ENCODE measurements around the gene CCDC70. TPM values are rescaled to one million over a fixed set of nuclear protein-coding genes. Genes with fewer than 3 reads are reported as not detected.

CCDC70 gene
- total and polyA plus RNA-seq, 4 donors: not detected

GRCh38 chr13:51844862-51845573, 16.8 kb upstream of the CCDC70 start, which contains the start of gene TMEM272:
Gene TMEM272, minus strand, starts transcription at chr13:51845177. Its CDS starts 6,647 bp downstream, at chr13:51838530.
- no peak within 1 kb of the TSS for H3K9ac ChIP-seq (ENCODE audit: insufficient read depth in 1 of 2, low read length in 2 of 2)
- H3K27ac ChIP-seq (ENCODE audit: low read depth in 1 of 2, low read length in 1 of 2): no peak within 1 kb of the TSS
- H3K36me3 ChIP-seq (ENCODE audit: control insufficient read depth in 4 of 4, insufficient read depth in 4 of 4, low read length in 4 of 4): no peaks in the 10 kb centered on the region
- peak; percentile 41 to 57 (median 47) for DNase-seq
- no peak within 1 kb of the TSS for H3K4me3 ChIP-seq
- no peaks in the 10 kb centered on the region for H3K9me3 ChIP-seq (ENCODE audit: control insufficient read depth in 4 of 4, insufficient read depth in 3 of 4, low read length in 3 of 4)
- H3K27me3 ChIP-seq (ENCODE audit: control insufficient read depth in 3 of 3, insufficient read depth in 3 of 3, low read length in 2 of 3): no peaks in the 10 kb centered on the region
- 39 to 42% methylated on average over 20 of the region's 20 CpGs for WGBS, 2 donors
- TF ChIP-seq, protein P1, sequence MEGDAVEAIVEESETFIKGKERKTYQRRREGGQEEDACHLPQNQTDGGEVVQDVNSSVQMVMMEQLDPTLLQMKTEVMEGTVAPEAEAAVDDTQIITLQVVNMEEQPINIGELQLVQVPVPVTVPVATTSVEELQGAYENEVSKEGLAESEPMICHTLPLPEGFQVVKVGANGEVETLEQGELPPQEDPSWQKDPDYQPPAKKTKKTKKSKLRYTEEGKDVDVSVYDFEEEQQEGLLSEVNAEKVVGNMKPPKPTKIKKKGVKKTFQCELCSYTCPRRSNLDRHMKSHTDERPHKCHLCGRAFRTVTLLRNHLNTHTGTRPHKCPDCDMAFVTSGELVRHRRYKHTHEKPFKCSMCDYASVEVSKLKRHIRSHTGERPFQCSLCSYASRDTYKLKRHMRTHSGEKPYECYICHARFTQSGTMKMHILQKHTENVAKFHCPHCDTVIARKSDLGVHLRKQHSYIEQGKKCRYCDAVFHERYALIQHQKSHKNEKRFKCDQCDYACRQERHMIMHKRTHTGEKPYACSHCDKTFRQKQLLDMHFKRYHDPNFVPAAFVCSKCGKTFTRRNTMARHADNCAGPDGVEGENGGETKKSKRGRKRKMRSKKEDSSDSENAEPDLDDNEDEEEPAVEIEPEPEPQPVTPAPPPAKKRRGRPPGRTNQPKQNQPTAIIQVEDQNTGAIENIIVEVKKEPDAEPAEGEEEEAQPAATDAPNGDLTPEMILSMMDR (IDR thresholded peaks at IDR 0.05; ENCODE audit: control extremely low read depth, extremely low read depth): peak; percentile 44
- peaks cover 0 to 7% (median 0%) of the 10 kb centered on the region in 5 donors for H3K4me1 ChIP-seq (ENCODE audit: control insufficient read depth in 5 of 5, insufficient read depth in 5 of 5, low read length in 5 of 5)
- peak; percentile 91 for ATAC-seq (ENCODE audit: insufficient read depth, low FRiP score)

DNA sequence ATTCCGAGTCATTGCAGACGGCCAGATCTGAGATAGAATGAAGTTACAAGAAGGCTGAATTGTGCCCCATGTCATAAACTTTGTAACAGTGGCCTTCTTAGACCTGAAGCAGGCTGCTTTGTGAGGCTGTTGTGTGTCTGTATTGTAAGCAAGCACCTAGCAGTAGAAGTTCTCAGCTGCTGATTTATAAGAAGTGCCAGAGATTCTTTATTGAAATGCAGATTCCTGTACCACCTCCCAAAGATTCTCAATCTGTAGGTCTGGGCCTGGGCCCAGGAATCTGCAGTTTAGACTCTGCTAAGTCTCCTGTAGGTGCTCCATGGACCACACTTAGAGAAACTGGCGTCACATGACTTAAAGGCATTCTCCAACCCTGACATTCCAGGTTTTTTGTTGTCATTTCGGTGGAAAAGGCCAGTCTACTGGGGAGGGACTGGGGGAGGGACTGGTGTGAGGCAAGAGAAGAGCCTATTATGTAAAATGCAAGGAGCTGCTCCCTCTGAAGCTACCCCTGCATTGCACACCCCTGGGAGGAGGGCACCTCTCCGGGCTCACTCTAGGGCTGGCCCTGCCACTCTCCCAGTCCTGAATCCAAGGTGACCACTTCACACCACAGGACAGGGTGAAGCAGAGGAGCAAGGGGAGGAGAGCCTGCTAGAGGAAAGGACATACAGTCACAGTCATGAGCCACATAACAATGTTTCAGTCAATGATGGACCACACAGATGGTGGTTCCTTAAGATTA, 16.0 kb upstream of the CCDC70 start:
- ATAC-seq (ENCODE audit: insufficient read depth, low FRiP score): no peak
- Histone ChIP-seq H3K9ac (ENCODE audit: insufficient read depth in 1 of 2, low read length in 2 of 2) (no peak overlapping the region), H3K36me3 (ENCODE audit: control insufficient read depth in 4 of 4, insufficient read depth in 4 of 4, low read length in 4 of 4) (no peaks in the 10 kb centered on the region), H3K27ac (ENCODE audit: low read depth in 1 of 2, low read length in 1 of 2) (no peak overlapping the region), H3K27me3 (ENCODE audit: control insufficient read depth in 3 of 3, insufficient read depth in 3 of 3, low read length in 2 of 3) (no peaks in the 10 kb centered on the region), H3K9me3 (ENCODE audit: control insufficient read depth in 4 of 4, insufficient read depth in 3 of 4, low read length in 3 of 4) (no peaks in the 10 kb centered on the region), H3K4me3 (no peak overlapping the region), H3K4me1 (ENCODE audit: control insufficient read depth in 5 of 5, insufficient read depth in 5 of 5, low read length in 5 of 5) (peaks cover 0 to 7% (median 0%) of the 10 kb centered on the region in 5 donors)
- WGBS, 2 donors: 74 to 93% methylated on average over 5 of the region's 5 CpGs
- TF ChIP-seq, protein P1 (IDR thresholded peaks at IDR 0.05; ENCODE audit: control extremely low read depth, extremely low read depth): no peak
- DNase-seq: no peak

GRCh38 chr13:51846756-51847155, 15.0 kb upstream of the CCDC70 start:
- Histone ChIP-seq H3K27ac (ENCODE audit: low read depth in 1 of 2, low read length in 1 of 2) (no peak overlapping the region), H3K4me3 (no peak overlapping the region), H3K4me1 (ENCODE audit: control insufficient read depth in 5 of 5, insufficient read depth in 5 of 5, low read length in 5 of 5) (peaks cover 0 to 7% (median 0%) of the 10 kb centered on the region in 5 donors), H3K27me3 (ENCODE audit: control insufficient read depth in 3 of 3, insufficient read depth in 3 of 3, low read length in 2 of 3) (no peaks in the 10 kb centered on the region), H3K9me3 (ENCODE audit: control insufficient read depth in 4 of 4, insufficient read depth in 3 of 4, low read length in 3 of 4) (no peaks in the 10 kb centered on the region), H3K36me3 (ENCODE audit: control insufficient read depth in 4 of 4, insufficient read depth in 4 of 4, low read length in 4 of 4) (no peaks in the 10 kb centered on the region), H3K9ac (ENCODE audit: insufficient read depth in 1 of 2, low read length in 2 of 2) (no peak overlapping the region)
- WGBS, 2 donors: 84 to 91% methylated on average over 1 of the region's 1 CpG
- DNase-seq: no peak
- TF ChIP-seq, protein P1 (IDR thresholded peaks at IDR 0.05; ENCODE audit: control extremely low read depth, extremely low read depth): no peak
- ATAC-seq (ENCODE audit: insufficient read depth, low FRiP score): no peak
